NCI-H2196 (cell line): ENCODE results near the gene SPNS3.

Experiments used
- DNase-seq: peaks from one replicate; lab custom pipeline; 2025; ENCODE audit not compliant: unreplicated experiment; lab: John Stamatoyannopoulos, UW

SPNS3 gene

GRCh38 chr17:4433515-4434031, at the start of gene SPNS3:
TSS of gene SPNS3 (plus strand) at chr17:4433940. CDS start at chr17:4433968, 28 bp downstream.
- DNase-seq, result no peak

GRCh38 chr17:4386406-4386805, 47.3 kb upstream of the SPNS3 start:
- no peak for DNase-seq

DNA sequence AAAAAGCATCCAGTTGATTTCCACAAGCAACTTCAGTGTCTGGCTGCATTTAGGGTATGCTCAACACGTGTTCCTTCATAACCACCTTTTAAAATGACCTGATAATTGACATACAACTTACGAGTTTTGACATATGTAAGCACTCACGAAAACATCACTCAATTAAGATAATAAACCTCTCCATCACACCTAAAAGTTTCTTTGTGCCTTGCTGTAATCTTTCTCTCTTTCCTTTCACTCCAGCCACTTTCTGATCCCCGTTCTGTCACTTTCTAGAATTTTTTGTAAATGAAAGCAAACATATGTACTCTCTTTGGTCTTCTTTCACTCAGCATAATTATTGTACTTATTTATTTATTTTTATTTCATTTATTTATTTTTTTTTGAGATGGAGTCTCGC, 46.6 kb upstream of the SPNS3 start:
- no peak for DNase-seq

DNA sequence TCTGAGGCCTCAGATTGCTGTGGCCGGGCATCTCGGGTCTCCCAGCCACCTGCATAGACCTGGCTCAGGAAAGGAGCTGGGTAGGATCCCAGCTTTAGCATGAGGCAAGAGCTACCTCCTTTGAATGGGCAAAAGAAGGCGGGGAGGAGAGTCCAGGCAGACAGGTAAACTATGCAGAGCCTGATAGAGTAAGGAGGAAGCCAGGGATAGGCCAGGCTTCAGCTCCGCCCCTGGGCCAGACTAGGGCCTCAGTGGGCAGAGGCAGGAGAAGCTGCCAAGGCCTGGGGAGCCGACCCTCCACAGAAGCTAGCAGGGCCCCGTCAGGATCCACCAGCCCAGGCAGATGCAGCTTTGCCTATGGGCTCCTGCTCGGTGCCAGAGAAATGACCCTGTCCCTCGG, 44.7 kb upstream of the SPNS3 start:
- peak; percentile 1 for DNase-seq

GRCh38 chr17:4393806-4394205, 39.9 kb upstream of the SPNS3 start:
- DNase-seq, result no peak

GRCh38 chr17:4394208-4395110, 39.3 kb upstream of the SPNS3 start:
- DNase-seq, result no peak

- no peak for DNase-seq
Observed at GRCh38 chr17:4395111-4395478, 38.6 kb upstream of the SPNS3 start.

DNA sequence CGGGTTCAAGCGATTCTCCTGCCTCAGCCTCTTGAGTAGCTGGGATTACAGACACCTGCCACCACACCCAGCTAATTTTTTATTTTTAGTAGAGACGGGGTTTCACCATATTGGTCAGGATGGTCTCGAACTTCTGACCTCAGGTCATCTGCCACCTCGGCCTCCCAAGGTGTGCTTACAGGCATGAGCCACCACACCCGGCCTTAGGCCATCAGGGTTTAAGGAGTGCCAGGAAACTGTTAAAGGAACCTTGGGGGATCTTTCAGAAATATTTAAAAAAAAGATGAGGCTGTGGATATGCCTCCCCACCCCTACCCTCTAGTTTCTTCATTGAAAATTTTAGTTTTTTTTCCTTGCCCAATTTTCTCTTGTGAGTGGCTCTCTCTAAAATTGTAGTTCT, 35.9 kb upstream of the SPNS3 start:
- DNase-seq, result no peak

DNA sequence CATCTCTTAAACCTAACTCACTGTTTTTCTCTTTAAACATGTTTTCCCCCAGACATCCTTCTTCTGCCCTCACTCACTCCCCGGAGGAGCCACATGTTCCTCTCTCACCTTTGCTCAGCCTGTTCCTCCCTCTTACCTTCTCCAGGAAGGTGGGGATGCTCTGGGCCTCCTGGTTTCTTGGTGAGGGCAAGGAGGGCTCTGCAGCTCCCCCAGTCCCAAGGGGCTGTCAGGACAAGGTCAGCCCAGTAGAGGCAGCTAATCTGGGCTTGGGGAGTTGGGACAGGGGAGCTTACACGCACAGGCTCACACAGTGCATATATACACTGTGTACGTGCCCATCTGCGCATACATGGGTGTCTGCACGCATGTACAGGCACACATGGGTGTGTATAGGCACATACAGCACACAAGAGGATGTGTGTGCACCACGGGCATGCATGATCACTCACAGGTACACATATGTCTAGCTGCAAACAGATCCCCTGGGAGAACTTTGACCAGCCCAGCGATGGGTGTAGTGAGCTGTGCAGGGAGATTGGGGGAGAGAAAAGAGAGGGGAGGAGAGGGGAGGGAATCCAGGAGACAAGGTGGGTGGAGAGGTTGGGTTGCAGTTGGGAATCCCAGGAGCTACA, 28.6 kb upstream of the SPNS3 start:
- DNase-seq, result no peak

GRCh38 chr17:4405699-4406098, 28.0 kb upstream of the SPNS3 start:
- DNase-seq, result no peak

DNA sequence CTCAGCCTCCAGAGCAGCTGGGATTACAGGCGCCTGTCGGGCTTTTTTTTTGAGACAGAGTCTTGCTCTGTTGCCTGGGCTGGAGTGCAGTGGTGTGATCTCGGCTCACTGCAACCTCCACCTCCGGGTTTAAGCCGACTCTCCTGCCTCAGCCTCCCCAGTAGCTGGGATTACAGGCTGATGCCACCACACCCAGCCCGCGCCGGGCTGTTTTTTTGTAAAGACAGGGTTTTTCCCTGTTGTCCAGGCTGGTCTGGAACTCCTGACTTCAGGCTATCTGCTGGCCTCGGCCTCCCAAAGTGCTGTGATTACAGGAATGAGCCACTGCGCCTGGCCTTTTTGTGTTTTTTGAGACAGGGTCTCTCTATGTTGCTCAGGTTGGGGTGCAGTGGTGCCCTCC, 27.4 kb upstream of the SPNS3 start:
- no peak for DNase-seq

DNA sequence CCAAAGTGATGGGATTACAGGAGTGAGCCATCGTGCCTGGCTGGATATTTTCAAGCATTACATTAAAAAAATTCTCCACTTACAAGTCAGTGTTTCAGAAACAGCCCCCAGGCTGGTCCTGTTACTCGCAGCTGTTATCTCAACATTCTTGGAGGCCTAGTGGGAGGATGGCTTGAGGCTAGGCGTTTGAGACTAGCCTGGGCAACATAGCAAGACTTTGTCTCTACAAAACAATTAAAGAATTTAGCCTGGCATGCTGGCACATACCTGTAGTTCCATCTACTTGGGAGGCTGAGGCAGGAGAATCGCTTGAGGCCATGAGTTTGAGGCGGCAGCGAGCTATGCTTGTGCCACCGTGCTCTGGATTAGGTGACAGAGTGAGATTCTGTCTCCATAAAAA, 26.5 kb upstream of the SPNS3 start:
- no peak for DNase-seq

DNA sequence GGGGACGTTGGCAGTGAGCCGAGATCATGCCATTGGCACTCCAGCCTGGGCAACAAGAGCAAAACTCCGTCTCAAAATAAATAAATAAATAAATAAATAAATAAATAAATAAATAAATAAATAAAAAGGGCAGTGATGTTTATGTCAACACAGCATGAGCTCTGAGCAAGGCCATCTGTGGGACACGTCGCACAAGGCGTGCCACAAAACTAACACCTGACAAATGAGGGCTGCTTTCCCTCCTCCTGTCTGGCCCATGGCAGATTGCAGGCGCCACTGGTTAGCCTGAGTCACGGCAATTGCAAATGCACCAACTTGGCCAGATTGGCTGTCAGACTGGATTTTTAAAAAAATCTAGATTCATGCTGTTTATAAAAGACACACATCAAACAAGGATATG, 25.9 kb upstream of the SPNS3 start:
- DNase-seq, result no peak

DNA sequence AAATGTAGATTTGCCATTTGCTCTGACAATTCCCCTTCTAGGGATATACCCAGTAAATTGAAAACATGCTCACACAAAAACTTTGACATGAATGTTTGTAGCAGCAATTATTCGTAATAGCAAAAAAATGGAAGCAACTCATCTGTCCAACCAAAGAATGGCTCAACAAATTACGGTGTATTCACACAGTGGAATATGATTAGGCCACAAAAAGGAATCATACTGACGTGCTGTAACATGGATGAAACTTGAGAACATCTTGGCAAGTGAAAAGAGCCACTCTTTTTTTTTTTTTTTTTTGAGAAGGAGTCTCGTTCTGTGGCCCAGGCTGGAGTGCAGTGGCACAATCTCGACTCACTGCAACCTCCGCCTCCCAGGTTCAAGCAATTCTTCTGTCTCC, 24.1 kb upstream of the SPNS3 start:
- DNase-seq, result no peak

GRCh38 chr17:4411201-4411600, 22.5 kb upstream of the SPNS3 start:
- no peak for DNase-seq

GRCh38 chr17:4412933-4413831, 20.6 kb upstream of the SPNS3 start:
- DNase-seq, result peak; percentile 69

- DNase-seq, result no peak
Observed at GRCh38 chr17:4417129-4417667, 16.5 kb upstream of the SPNS3 start.

DNA sequence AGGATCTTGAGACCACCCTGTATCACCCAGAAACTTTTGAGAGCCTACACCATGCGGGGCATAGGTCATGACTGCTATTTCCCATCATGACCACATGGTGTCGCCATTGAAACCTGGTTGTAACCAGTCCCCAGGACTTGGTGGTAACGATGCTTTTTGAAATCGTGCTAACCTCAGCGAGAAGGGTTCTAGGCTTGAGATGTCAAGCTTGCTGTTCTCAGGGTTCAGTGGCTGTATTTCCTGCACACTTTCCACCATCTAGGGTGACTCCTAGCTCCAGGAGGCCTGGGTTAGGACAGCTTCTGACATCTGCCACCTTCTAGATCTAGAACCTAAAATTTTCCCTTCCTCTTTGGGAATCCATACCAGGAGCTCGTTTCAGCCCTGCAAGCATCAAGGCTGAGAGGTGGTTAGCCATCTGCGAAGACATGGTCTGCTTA, 13.0 kb upstream of the SPNS3 start:
- peak; percentile 62 for DNase-seq

DNA sequence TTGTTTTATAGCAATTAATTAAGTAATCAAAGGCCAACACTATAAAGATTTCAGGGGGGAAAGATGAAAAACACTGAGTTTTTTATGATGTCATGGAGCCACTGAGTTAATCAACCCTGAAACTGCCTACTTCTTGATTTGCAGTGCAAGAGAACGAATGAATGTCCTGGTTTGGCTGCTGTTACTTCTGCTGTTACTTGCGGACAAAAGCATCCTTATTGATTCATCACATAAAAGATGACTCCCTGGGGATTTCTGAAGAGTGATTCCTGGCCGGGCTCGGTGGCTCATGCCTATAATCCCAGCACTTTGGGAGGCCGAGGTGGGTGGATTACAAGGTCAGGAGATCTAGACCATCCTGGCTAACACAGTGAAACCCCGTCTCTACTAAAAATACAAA, 10.9 kb upstream of the SPNS3 start:
- DNase-seq, result no peak

- DNase-seq, result no peak
Observed at GRCh38 chr17:4425398-4425797, 8.3 kb upstream of the SPNS3 start.
